B cell (primary cell): ENCODE results near the gene OSTC. TPM values are rescaled to one million over a fixed set of nuclear protein-coding genes. Genes with fewer than 3 reads are reported as not detected.

Experiments
- ATAC-seq: fragments of 200-7000 bp; cut with Tn5 transposase; one replicate; pipeline ENCODE4 v1.10.0; 2021; ENCODE audit warnings: low read depth, mild to moderate bottlenecking, moderate number of reproducible peaks, moderate library complexity
- CTCF ChIA-PET: fragments of 350-600 bp; sonication (Branson Sonifier 250); formaldehyde crosslinking; loops from one replicate; lab custom pipeline; 2021; ENCODE audit warnings: antibody characterized with exemption, inconsistent platforms; lab: Charles Lee
- POLR2A ChIA-PET: fragments of 350-600 bp; sonication (Branson Sonifier 250); formaldehyde crosslinking; loops from one replicate; lab custom pipeline; 2021; ENCODE audit warnings: antibody characterized with exemption; lab: Charles Lee
- DNase-seq: peaks from one replicate; pipeline ENCODE4 v3.0.0; 2013
- H2AFZ ChIP-seq: 2 replicates; pipeline ENCODE4 v1.6.1; 2012; ENCODE audit warnings: mild to moderate bottlenecking, low read depth, low read length; ENCODE audit not compliant: insufficient read depth, poor library complexity, severe bottlenecking
- H3K27ac ChIP-seq, 2 donors: 1 replicate in 1 of 2; 2 replicates in 1 of 2; pipeline ENCODE4 v1.5.1; 2012 to 2013; ENCODE audit warnings: low read length in 2 of 2, mild to moderate bottlenecking in 2 of 2, moderate library complexity in 1 of 2
- H3K27me3 ChIP-seq, 4 experiments: fragments of 200-600 bp in 1 of 4; sonication (generic) in 1 of 4; replicated peaks in 1 of 4; 1 replicate in 2 of 4; 2 replicates in 2 of 4; pipeline versions ENCODE4 v1.6.1 to v1.7.0; 2013 to 2016; ENCODE audit warnings: low read length in 3 of 4, mild to moderate bottlenecking in 2 of 4, mixed read lengths in 1 of 4, moderate library complexity in 1 of 4; ENCODE audit not compliant: insufficient read depth in 4 of 4, control insufficient read depth in 3 of 4; ENCODE audit errors: control extremely low read depth in 1 of 4
- H3K36me3 ChIP-seq, 2 experiments: replicated peaks in 1 of 2; 1 replicate in 1 of 2; 2 replicates in 1 of 2; pipeline versions ENCODE4 v1.6.1 to v1.7.1; 2013; ENCODE audit warnings: low read length in 1 of 2; ENCODE audit not compliant: insufficient read depth in 2 of 2, control insufficient read depth in 1 of 2; ENCODE audit errors: control extremely low read depth in 1 of 2, extremely low read depth in 1 of 2
- H3K4me1 ChIP-seq, 2 donors: fragments of 200-600 bp in 1 of 2; sonication (generic) in 1 of 2; 1 replicate in 1 of 2; 2 replicates in 1 of 2; pipeline versions ENCODE4 v1.5.1 to v1.6.1; 2013 to 2017; ENCODE audit warnings: low read length in 2 of 2; ENCODE audit not compliant: control insufficient read depth in 2 of 2, insufficient read depth in 2 of 2
- H3K4me2 ChIP-seq: replicated peaks from 2 replicates; pipeline ENCODE3; 2012; ENCODE audit warnings: mild to moderate bottlenecking, low read depth, low read length; ENCODE audit not compliant: poor library complexity, severe bottlenecking
- H3K4me3 ChIP-seq, 5 experiments: fragments of 200-600 bp in 1 of 5; sonication (generic) in 1 of 5; 1 replicate in 3 of 5; 2 replicates in 2 of 5; pipeline versions ENCODE4 v1.5.1 to v1.7.0; 2011 to 2016; ENCODE audit warnings: low read length in 4 of 5, mild to moderate bottlenecking in 4 of 5, low read depth in 2 of 5, control low read depth in 1 of 5, moderate library complexity in 1 of 5; ENCODE audit not compliant: insufficient read depth in 1 of 5; ENCODE audit errors: control extremely low read depth in 1 of 5, extremely low read depth in 1 of 5
- H3K79me2 ChIP-seq: fragments of 200-600 bp; sonication (generic); one replicate; pipeline ENCODE4 v1.6.0; 2016; ENCODE audit warnings: low read length; ENCODE audit not compliant: control insufficient read depth, insufficient read depth
- H3K9ac ChIP-seq: fragments of 200-600 bp; sonication (generic); 2 replicates; pipeline ENCODE4 v1.6.1; 2017; ENCODE audit warnings: mild to moderate bottlenecking, low read length, moderate library complexity
- H3K9me3 ChIP-seq, 3 donors: one replicate each; pipeline versions ENCODE4 v1.6.1 to v1.7.1; 2013; ENCODE audit warnings: low read length in 2 of 3; ENCODE audit not compliant: control insufficient read depth in 2 of 3, insufficient read depth in 1 of 3; ENCODE audit errors: control extremely low read depth in 1 of 3
- H4K20me1 ChIP-seq: 2 replicates; pipeline ENCODE4 v1.6.0; 2012; ENCODE audit warnings: mild to moderate bottlenecking, low read length; ENCODE audit not compliant: insufficient read depth, control insufficient read depth, poor library complexity, severe bottlenecking
- H3K27ac Mint-ChIP-seq: one replicate; pipeline ENCODE4 v1.8.0; 2021; ENCODE audit warnings: mixed read lengths
- H3K27me3 Mint-ChIP-seq: one replicate; pipeline ENCODE4 v1.8.0; 2021; ENCODE audit warnings: mixed read lengths
- H3K4me1 Mint-ChIP-seq: one replicate; pipeline ENCODE4 v1.8.0; 2021; ENCODE audit warnings: mixed read lengths
- H3K4me3 Mint-ChIP-seq: one replicate; pipeline ENCODE4 v1.8.0; 2021; ENCODE audit warnings: mixed read lengths
- H3K9me3 Mint-ChIP-seq: one replicate; pipeline ENCODE4 v1.8.0; 2022; ENCODE audit warnings: mixed read lengths; ENCODE audit not compliant: insufficient read depth
- EZH2 ChIP-seq: IDR thresholded peaks from 2 replicates; pipeline ENCODE4 v1.6.1; 2012; ENCODE audit warnings: borderline replicate concordance, low read depth, mild to moderate bottlenecking, moderate library complexity, low read length; ENCODE audit not compliant: insufficient read depth, poor library complexity, severe bottlenecking
- WGBS: methylation state at CpG from one replicate; pipeline ENCODE4 v1.1.5; 2013; ENCODE audit warnings: missing lambda C conversion rate; ENCODE audit not compliant: insufficient coverage; 5-methylcytosine and 5-hydroxymethylcytosine counted together
- intact Hi-C: fragments of 100-400 bp; cut with micrococcal nuclease; formaldehyde crosslinking; loops from one replicate; pipeline ENCODE4 v1.10.0; 2022
- polyA plus RNA-seq: library from polyadenylated mRNA; depleted of rRNA; stranded (reverse); fragments of >200 nt; gene quantifications from 2 replicates; pipeline ENCODE4 v1.2.3, GENCODE V29; 2012
- total RNA-seq, 2 donors: library from RNA; stranded (reverse); fragments of 120-200 nt in 1 of 2; gene quantifications; 1 replicate in 1 of 2; 2 replicates in 1 of 2; pipeline versions ENCODE4 v1.2.3 to v1.2.4, GENCODE V29; 2013 to 2022
- TF ChIP-seq, protein P1 (sequence below): fragments of 200-600 bp; IDR thresholded peaks from one replicate; pipeline ENCODE4 v1.8.0; 2022; ENCODE audit warnings: antibody characterized with exemption, mild to moderate bottlenecking

Gene OSTC
- total and polyA plus RNA-seq, 2 donors (not counting 1 experiment from before 2014, with no cell fraction given) = 33.3 to 38.9 TPM

DNA sequence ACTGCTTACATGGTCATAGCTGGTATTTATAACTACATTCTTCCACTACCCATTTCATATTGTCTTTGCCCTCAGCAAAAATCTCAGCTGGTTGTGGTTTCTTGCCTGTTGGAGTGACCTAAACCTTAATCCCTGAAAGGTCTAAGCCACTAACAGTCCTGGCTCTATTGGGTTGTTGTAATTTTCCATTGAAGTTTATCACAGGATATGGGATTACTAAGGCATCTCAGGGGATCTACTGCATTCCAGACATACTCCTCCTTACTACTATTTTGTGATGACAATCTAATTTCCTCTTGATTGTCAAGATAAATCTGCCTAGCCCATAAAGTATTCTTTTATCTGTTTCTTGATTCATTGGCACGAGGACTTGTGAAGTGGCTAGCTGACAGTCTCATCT is 6.2 kb upstream of the OSTC start:
- Mint-ChIP-seq H3K4me3 (no peak overlapping the region), H3K27me3 (no peaks in the 10 kb centered on the region), H3K9me3 (no peaks in the 10 kb centered on the region), H3K4me1 (peaks cover under 1% of the 10 kb centered on the region), H3K27ac (no peak overlapping the region)
- H3K27ac ChIP-seq = no peak overlapping the region
- no peaks in the 10 kb centered on the region for H3K79me2 ChIP-seq
- no peaks in the 10 kb centered on the region for H4K20me1 ChIP-seq
- H3K9ac ChIP-seq = no peak overlapping the region
- ChIA-PET CTCF (no interaction called here), POLR2A (no interaction called here)
- H3K4me3 ChIP-seq = no peak overlapping the region
- WGBS = no CpG with 5 or more reads among the region's 1 CpG
- no peak overlapping the region for H3K4me2 ChIP-seq
- ATAC-seq = no peak
- H2AFZ ChIP-seq = no peak overlapping the region
- TF ChIP-seq, protein P1, sequence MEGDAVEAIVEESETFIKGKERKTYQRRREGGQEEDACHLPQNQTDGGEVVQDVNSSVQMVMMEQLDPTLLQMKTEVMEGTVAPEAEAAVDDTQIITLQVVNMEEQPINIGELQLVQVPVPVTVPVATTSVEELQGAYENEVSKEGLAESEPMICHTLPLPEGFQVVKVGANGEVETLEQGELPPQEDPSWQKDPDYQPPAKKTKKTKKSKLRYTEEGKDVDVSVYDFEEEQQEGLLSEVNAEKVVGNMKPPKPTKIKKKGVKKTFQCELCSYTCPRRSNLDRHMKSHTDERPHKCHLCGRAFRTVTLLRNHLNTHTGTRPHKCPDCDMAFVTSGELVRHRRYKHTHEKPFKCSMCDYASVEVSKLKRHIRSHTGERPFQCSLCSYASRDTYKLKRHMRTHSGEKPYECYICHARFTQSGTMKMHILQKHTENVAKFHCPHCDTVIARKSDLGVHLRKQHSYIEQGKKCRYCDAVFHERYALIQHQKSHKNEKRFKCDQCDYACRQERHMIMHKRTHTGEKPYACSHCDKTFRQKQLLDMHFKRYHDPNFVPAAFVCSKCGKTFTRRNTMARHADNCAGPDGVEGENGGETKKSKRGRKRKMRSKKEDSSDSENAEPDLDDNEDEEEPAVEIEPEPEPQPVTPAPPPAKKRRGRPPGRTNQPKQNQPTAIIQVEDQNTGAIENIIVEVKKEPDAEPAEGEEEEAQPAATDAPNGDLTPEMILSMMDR = no peak
- no peak for TF ChIP-seq EZH2
- H3K36me3 ChIP-seq = no peaks in the 10 kb centered on the region
- no peaks in the 10 kb centered on the region for H3K27me3 ChIP-seq
- no peaks in the 10 kb centered on the region for H3K4me1 ChIP-seq
- no peaks in the 10 kb centered on the region for H3K9me3 ChIP-seq
- DNase-seq = no peak
- intact Hi-C loops = no loop called here

DNA sequence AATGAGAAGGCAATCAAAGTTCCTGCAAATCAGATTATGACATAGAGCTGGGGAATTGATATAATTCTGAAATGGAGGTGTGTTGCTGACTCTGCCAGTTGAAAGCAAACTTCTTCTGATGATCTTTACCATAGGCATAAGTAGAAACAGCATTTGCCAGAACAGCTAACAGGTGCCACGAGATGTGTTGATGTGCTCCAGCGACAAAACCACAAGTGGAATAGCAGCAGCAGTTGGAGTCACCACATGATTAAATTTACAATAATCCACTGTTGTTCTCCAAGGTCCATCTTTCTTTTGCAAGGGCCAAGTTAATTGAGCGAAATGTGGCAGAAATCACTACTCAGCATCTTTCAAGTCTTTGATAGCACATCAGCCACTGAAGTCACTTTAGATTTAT is 3.7 kb upstream of the OSTC start:
- ATAC-seq = no peak
- TF ChIP-seq EZH2 = no peak
- TF ChIP-seq, protein P1 = no peak
- no peak overlapping the region for H3K4me3 Mint-ChIP-seq
- peaks cover 16% of the 10 kb centered on the region for H3K4me1 Mint-ChIP-seq
- Histone ChIP-seq H4K20me1 (no peaks in the 10 kb centered on the region), H3K9me3 (no peaks in the 10 kb centered on the region), H3K4me1 (peaks cover 9 to 15% of the 10 kb centered on the region in 2 donors), H3K79me2 (peaks cover 12% of the 10 kb centered on the region), H3K36me3 (no peaks in the 10 kb centered on the region), H3K9ac (no peak overlapping the region), H3K27me3 (no peaks in the 10 kb centered on the region), H3K27ac (no peak overlapping the region), H3K4me2 (no peak overlapping the region), H3K4me3 (no peak overlapping the region), H2AFZ (no peak overlapping the region)
- no peak overlapping the region for H3K27ac Mint-ChIP-seq
- intact Hi-C loops = no loop called here
- H3K27me3 Mint-ChIP-seq = no peaks in the 10 kb centered on the region
- DNase-seq = no peak
- CTCF ChIA-PET = no interaction called here
- WGBS = 93% methylated on average over 2 of the region's 3 CpGs
- POLR2A ChIA-PET = no interaction called here
- H3K9me3 Mint-ChIP-seq = no peaks in the 10 kb centered on the region
